GDM1 (cell line): ENCODE measurements around the gene ALOX12B.
"Not testable (repeated sequence)": the region's sequence is repeated elsewhere in the genome, so short reads cannot be mapped to it uniquely, and the experiment has no call there.

Experiments
- DNase-seq: peaks from one replicate; lab custom pipeline; 2025; lab: John Stamatoyannopoulos, UW

The ALOX12B gene

GRCh38 chr17:8041979-8042378 lies 45.5 kb downstream of the ALOX12B start:
- DNase-seq, result no peak

- peak; percentile 43 for DNase-seq
Measured at GRCh38 chr17:8041249-8041928, 46.1 kb downstream of the ALOX12B start.

GRCh38 chr17:8039611-8040168 lies 47.8 kb downstream of the ALOX12B start:
- no peak for DNase-seq

- DNase-seq, result no peak
Measured at GRCh38 chr17:8038954-8039610, 48.4 kb downstream of the ALOX12B start, which contains the start of gene ALOX15B. ALOX15B (plus strand) TSS chr17:8039059; CDS start chr17:8039156, 97 bp downstream.

- no peak for DNase-seq
Measured at GRCh38 chr17:8032442-8032841, 55.1 kb downstream of the ALOX12B start.

GRCh38 chr17:8031950-8032349 lies 55.6 kb downstream of the ALOX12B start:
- no peak for DNase-seq

GRCh38 chr17:8031261-8031661 lies 56.3 kb downstream of the ALOX12B start:
- DNase-seq, result no peak

GRCh38 chr17:8029121-8029520 lies 58.4 kb downstream of the ALOX12B start:
- DNase-seq, result no peak

- DNase-seq, result no peak
Measured at GRCh38 chr17:8025176-8025911, 62.2 kb downstream of the ALOX12B start.

GRCh38 chr17:8024161-8024560 lies 63.4 kb downstream of the ALOX12B start:
- not testable (repeated sequence) for DNase-seq
